Measurements from ENCODE around the gene HIBADH.

GRCh38 chr7:27564881-27565482 is 97.7 kb downstream of the HIBADH start:
- TF ChIP-seq, protein P1, sequence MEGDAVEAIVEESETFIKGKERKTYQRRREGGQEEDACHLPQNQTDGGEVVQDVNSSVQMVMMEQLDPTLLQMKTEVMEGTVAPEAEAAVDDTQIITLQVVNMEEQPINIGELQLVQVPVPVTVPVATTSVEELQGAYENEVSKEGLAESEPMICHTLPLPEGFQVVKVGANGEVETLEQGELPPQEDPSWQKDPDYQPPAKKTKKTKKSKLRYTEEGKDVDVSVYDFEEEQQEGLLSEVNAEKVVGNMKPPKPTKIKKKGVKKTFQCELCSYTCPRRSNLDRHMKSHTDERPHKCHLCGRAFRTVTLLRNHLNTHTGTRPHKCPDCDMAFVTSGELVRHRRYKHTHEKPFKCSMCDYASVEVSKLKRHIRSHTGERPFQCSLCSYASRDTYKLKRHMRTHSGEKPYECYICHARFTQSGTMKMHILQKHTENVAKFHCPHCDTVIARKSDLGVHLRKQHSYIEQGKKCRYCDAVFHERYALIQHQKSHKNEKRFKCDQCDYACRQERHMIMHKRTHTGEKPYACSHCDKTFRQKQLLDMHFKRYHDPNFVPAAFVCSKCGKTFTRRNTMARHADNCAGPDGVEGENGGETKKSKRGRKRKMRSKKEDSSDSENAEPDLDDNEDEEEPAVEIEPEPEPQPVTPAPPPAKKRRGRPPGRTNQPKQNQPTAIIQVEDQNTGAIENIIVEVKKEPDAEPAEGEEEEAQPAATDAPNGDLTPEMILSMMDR (optimal IDR thresholded peaks at IDR 0.05 in 1 of 3, IDR thresholded peaks at IDR 0.05 in 1 of 3, conservative IDR thresholded peaks at IDR 0.05 in 1 of 3; ENCODE audit: extremely low read depth in 1 of 3, insufficient read depth in 2 of 3, low read length in 3 of 3), result no peak
- no peak for TF ChIP-seq EZH2 (IDR thresholded peaks at IDR 0.05; ENCODE audit: low read length)
